IMR-90 (cell line): ENCODE results near the gene CCDC59. TPM values are rescaled to one million over a fixed set of nuclear protein-coding genes. Genes with fewer than 3 reads are reported as not detected.

ENCODE experiments used
- ATAC-seq: fragments of 200-7000 bp; cut with Tn5 transposase; 2 replicates; pipeline ENCODE4 v1.9.1; 2020; ENCODE audit warnings: low read depth, mild to moderate bottlenecking, moderate library complexity
- BruUV-seq: library from RNA; stranded (reverse); fragments of 400-500 nt; replicated peaks from 2 replicates; lab custom pipeline; 2021; lab: Mats Ljungman, UMichigan
- CTCF ChIA-PET: fragments of 300-600 bp; formaldehyde crosslinking; extraction: SDS; loops from one replicate; lab custom pipeline; 2021; ENCODE audit warnings: antibody characterized with exemption; lab: Yijun Ruan, JAX
- POLR2A ChIA-PET: fragments of 300-600 bp; sonication (Branson Sonifier 250); formaldehyde crosslinking; loops from one replicate; lab custom pipeline; 2022; ENCODE audit warnings: antibody characterized with exemption; ENCODE audit not compliant: unreplicated experiment; lab: Charles Lee
- DNase-seq: peaks from one replicate; pipeline ENCODE4 v3.0.0; 2013
- H2AFZ ChIP-seq: replicated peaks from 2 replicates; pipeline ENCODE3; 2013; ENCODE audit warnings: low read length, mild to moderate bottlenecking; ENCODE audit not compliant: poor library complexity
- H2AK5ac ChIP-seq: 2 replicates; pipeline ENCODE4 v1.6.1; 2013; ENCODE audit warnings: low read depth, low read length, inconsistent platforms
- H2AK9ac ChIP-seq: replicated peaks from 2 replicates; pipeline ENCODE3; 2013; ENCODE audit warnings: mild to moderate bottlenecking, low read depth, low read length, moderate library complexity; ENCODE audit not compliant: poor library complexity
- H2BK120ac ChIP-seq: 2 replicates; pipeline ENCODE4 v1.6.1; 2013; ENCODE audit warnings: low read depth, low read length, inconsistent platforms
- H2BK15ac ChIP-seq: 3 replicates; pipeline ENCODE4 v1.6.1; 2013; ENCODE audit warnings: low read depth, low read length, inconsistent platforms
- H2BK20ac ChIP-seq: 2 replicates; pipeline ENCODE4 v1.6.1; 2013; ENCODE audit warnings: low read depth, mild to moderate bottlenecking, inconsistent platforms, low read length, moderate library complexity
- H2BK5ac ChIP-seq: 2 replicates; pipeline ENCODE4 v1.6.1; 2013; ENCODE audit warnings: mild to moderate bottlenecking, low read depth, low read length, inconsistent platforms; ENCODE audit not compliant: poor library complexity, severe bottlenecking
- H3K14ac ChIP-seq: replicated peaks from 2 replicates; pipeline ENCODE4 v1.6.1; 2013; ENCODE audit warnings: low read depth, low read length, inconsistent platforms
- H3K18ac ChIP-seq: 2 replicates; pipeline ENCODE4 v1.6.1; 2013; ENCODE audit warnings: low read depth, low read length, control low read depth
- H3K23ac ChIP-seq: 2 replicates; pipeline ENCODE4 v1.6.1; 2013; ENCODE audit warnings: low read depth, low read length, inconsistent platforms
- H3K27ac ChIP-seq: 2 replicates; pipeline ENCODE4 v1.5.1; 2013; ENCODE audit warnings: mild to moderate bottlenecking, control low read depth, low read length; ENCODE audit not compliant: insufficient read depth
- H3K27me3 ChIP-seq: 2 replicates; pipeline ENCODE4 v1.6.1; 2013; ENCODE audit warnings: low read length; ENCODE audit not compliant: control insufficient read depth, insufficient read depth
- H3K36me3 ChIP-seq: 2 replicates; pipeline ENCODE4 v1.6.1; 2013; ENCODE audit warnings: low read length, mixed read lengths; ENCODE audit not compliant: control insufficient read depth, insufficient read depth
- H3K4ac ChIP-seq: 2 replicates; pipeline ENCODE4 v1.6.1; 2013; ENCODE audit warnings: low read depth, low read length, inconsistent platforms
- H3K4me1 ChIP-seq: 2 replicates; pipeline ENCODE4 v1.6.1; 2013; ENCODE audit warnings: low read length, mixed read lengths; ENCODE audit not compliant: control insufficient read depth, insufficient read depth
- H3K4me2 ChIP-seq: 2 replicates; pipeline ENCODE4 v1.6.1; 2013; ENCODE audit warnings: low read depth, mild to moderate bottlenecking, control low read depth, low read length, moderate library complexity
- H3K4me3 ChIP-seq: 2 replicates; pipeline ENCODE4 v1.5.1; 2013; ENCODE audit warnings: low read depth, mild to moderate bottlenecking, control low read depth, low read length, moderate library complexity; ENCODE audit not compliant: insufficient read depth
- H3K56ac ChIP-seq: 2 replicates; pipeline ENCODE4 v1.6.1; 2013; ENCODE audit warnings: low read length, inconsistent platforms; ENCODE audit not compliant: insufficient read depth; ENCODE audit errors: extremely low read depth
- H3K79me1 ChIP-seq, 2 experiments: 2 replicates each; pipeline ENCODE4 v1.6.1; 2013; ENCODE audit warnings: low read length in 2 of 2, inconsistent platforms in 1 of 2, low read depth in 1 of 2
- H3K9ac ChIP-seq: 2 replicates; pipeline ENCODE4 v1.6.1; 2013; ENCODE audit warnings: low read depth, low read length, control low read depth
- H3K9me1 ChIP-seq: 2 replicates; pipeline ENCODE4 v1.6.1; 2013; ENCODE audit warnings: low read length, inconsistent platforms; ENCODE audit not compliant: insufficient read depth
- H3K9me3 ChIP-seq: 2 replicates; pipeline ENCODE4 v1.6.1; 2013; ENCODE audit warnings: low read length; ENCODE audit not compliant: control insufficient read depth, insufficient read depth
- H4K20me1 ChIP-seq: 2 replicates; pipeline ENCODE4 v1.6.1; 2013; ENCODE audit warnings: low read length, inconsistent platforms; ENCODE audit not compliant: insufficient read depth
- H4K5ac ChIP-seq: 2 replicates; pipeline ENCODE4 v1.6.1; 2013; ENCODE audit warnings: mild to moderate bottlenecking, low read depth, low read length, control low read depth
- H4K8ac ChIP-seq, 2 experiments: 2 replicates each; pipeline ENCODE4 v1.6.1; 2013; ENCODE audit warnings: low read depth in 2 of 2, low read length in 2 of 2, control low read depth in 1 of 2, inconsistent platforms in 1 of 2
- H4K91ac ChIP-seq: 2 replicates; pipeline ENCODE4 v1.6.1; 2013; ENCODE audit warnings: low read depth, low read length, inconsistent platforms; ENCODE audit not compliant: insufficient read depth
- CHD1 ChIP-seq: IDR thresholded peaks from 2 replicates; pipeline ENCODE4 v1.6.1; 2012; ENCODE audit warnings: low read depth, low read length, improper control_type of control experiment
- MAFK ChIP-seq: IDR thresholded peaks from 2 replicates; pipeline ENCODE4 v1.6.1; 2012; ENCODE audit warnings: low read depth, low read length, improper control_type of control experiment
- MXI1 ChIP-seq: IDR thresholded peaks from 2 replicates; pipeline ENCODE4 v1.6.1; 2012; ENCODE audit warnings: low read depth, mild to moderate bottlenecking, low read length, moderate library complexity, borderline replicate concordance
- NFE2L2 ChIP-seq: fragments of 150-350 bp; IDR thresholded peaks from 2 replicates; pipeline ENCODE4 v1.6.1; 2016; ENCODE audit warnings: low read depth, mild to moderate bottlenecking, low read length
- RFX5 ChIP-seq: IDR thresholded peaks from 2 replicates; pipeline ENCODE4 v1.8.0; 2012; ENCODE audit warnings: low read depth, mild to moderate bottlenecking, low read length, moderate library complexity
- WGBS, 2 experiments: methylation state at CpG; one replicate each; pipeline versions ENCODE4 v1.1.5 to v1.1.7; 2013; ENCODE audit warnings: missing lambda C conversion rate in 2 of 2; ENCODE audit not compliant: insufficient read length in 1 of 2; ENCODE audit errors: extremely low coverage in 2 of 2; 5-methylcytosine and 5-hydroxymethylcytosine counted together
- dilution Hi-C: fragments of 300-500 bp; cut with HindIII; formaldehyde crosslinking; loops from one replicate; pipeline ENCODE4 v1.14.3; 2018; ENCODE audit warnings: low sequenced_read_pairs; ENCODE audit not compliant: unreplicated experiment
- in situ Hi-C: fragments of 300-500 bp; cut with MboI; formaldehyde crosslinking; loops from 3 replicates; pipeline ENCODE4 v1.14.3; 2019; ENCODE audit warnings: low sequenced_read_pairs, inconsistent platforms, mixed read lengths
- intact Hi-C: fragments of 100-400 bp; cut with micrococcal nuclease; formaldehyde crosslinking; loops from 2 replicates; pipeline ENCODE4 v1.10.0; 2022
- polyA plus RNA-seq, 3 experiments: library from polyadenylated mRNA; depleted of rRNA; stranded (reverse); fragments of >200 nt; gene quantifications; 2 replicates each; pipeline ENCODE4 v1.2.3, GENCODE V29; 2012; ENCODE audit warnings: low replicate concordance in 1 of 3
- total RNA-seq: library from RNA; depleted of rRNA; stranded (reverse); fragments of >200 nt; gene quantifications from 2 replicates; pipeline ENCODE4 v1.2.3, GENCODE V29; 2012
- TF ChIP-seq, protein P1 (sequence below): fragments of 150-350 bp; IDR thresholded peaks from 2 replicates; pipeline ENCODE4 v1.6.1; 2017; ENCODE audit warnings: mild to moderate bottlenecking, antibody characterized with exemption, low read length, low read depth

The CCDC59 gene
- total and polyA plus RNA-seq, 2 of the 4 experiments (the other 2 are of a cell fraction): 8.4 to 14.8 TPM

DNA sequence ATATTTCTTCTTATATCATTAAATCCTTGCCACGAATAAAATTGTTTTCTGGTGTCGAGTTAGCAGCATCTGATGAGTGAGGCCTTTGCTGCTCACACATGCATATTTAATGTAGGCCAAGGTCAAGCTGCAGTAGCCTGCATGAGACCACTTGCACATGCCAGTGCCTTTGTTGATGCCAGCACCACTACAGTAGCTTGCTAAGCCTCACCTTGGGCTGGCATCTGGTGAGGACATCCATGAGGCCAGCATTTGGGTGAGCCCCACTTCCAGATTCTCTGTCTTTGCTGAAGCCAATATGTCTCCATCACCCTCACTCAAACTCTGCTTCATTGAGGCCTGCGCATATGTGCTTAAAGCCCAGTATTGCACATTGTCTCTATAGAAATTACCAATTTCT lies 8.0 kb downstream of the CCDC59 start:
- H4K5ac ChIP-seq: no peak overlapping the region
- no CpG with 5 or more reads among the region's 3 CpGs for WGBS, 2 experiments
- H3K4me2 ChIP-seq: no peak overlapping the region
- no peak overlapping the region for H2AFZ ChIP-seq
- ChIA-PET CTCF (interaction anchor here (1.3 kb wide), 1 partner anchor 8 kb away, joined by 3 read pairs; the partner anchor contains the start of genes CCDC59 and METTL25), POLR2A (no interaction called here)
- DNase-seq (no peak), ATAC-seq (no peak)
- H3K4me1 ChIP-seq: no peaks in the 10 kb centered on the region
- no peak overlapping the region for H3K23ac ChIP-seq
- peaks cover 5% of the 10 kb centered on the region; the same call in 1 of the 2 replicates for H3K36me3 ChIP-seq
- H3K9me1 ChIP-seq: no peaks in the 10 kb centered on the region
- no peak overlapping the region for H3K9ac ChIP-seq
- H3K9me3 ChIP-seq: no peaks in the 10 kb centered on the region
- H3K27me3 ChIP-seq: no peaks in the 10 kb centered on the region
- H2AK9ac ChIP-seq: no peak overlapping the region
- intact Hi-C loops: no loop called here
- no peak overlapping the region for H3K18ac ChIP-seq
- H3K14ac ChIP-seq: no peak overlapping the region
- no peak overlapping the region for H3K4me3 ChIP-seq
- no peak overlapping the region for H4K8ac ChIP-seq
- no peak overlapping the region for H4K91ac ChIP-seq
- H3K4ac ChIP-seq: no peak overlapping the region
- H3K56ac ChIP-seq: no peak overlapping the region
- H2BK120ac ChIP-seq: no peak overlapping the region
- no peak overlapping the region for H2BK5ac ChIP-seq
- in situ Hi-C loops: no loop called here
- TF ChIP-seq MAFK: no peak
- no peak for TF ChIP-seq MXI1
- no peak for TF ChIP-seq RFX5
- TF ChIP-seq, protein P1, sequence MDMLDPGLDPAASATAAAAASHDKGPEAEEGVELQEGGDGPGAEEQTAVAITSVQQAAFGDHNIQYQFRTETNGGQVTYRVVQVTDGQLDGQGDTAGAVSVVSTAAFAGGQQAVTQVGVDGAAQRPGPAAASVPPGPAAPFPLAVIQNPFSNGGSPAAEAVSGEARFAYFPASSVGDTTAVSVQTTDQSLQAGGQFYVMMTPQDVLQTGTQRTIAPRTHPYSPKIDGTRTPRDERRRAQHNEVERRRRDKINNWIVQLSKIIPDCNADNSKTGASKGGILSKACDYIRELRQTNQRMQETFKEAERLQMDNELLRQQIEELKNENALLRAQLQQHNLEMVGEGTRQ: no peak
- no peak for TF ChIP-seq CHD1
- TF ChIP-seq NFE2L2: no peak
- no peaks in the 10 kb centered on the region; a peak in 1 of 4 replicates for H3K79me1 ChIP-seq
- dilution Hi-C loops: no loop called here
- no peak overlapping the region for H2BK15ac ChIP-seq
- no peak overlapping the region for H3K27ac ChIP-seq
- BruUV-seq: no TSS peak
- no peak overlapping the region for H2AK5ac ChIP-seq
- no peaks in the 10 kb centered on the region for H4K20me1 ChIP-seq
- no peak overlapping the region for H2BK20ac ChIP-seq
